Effector CD4-positive, alpha-beta T cell (primary cell): ENCODE results near the gene SPDYE2B.
A peak's percentile ranks its signal among the peaks of the same experiment; 100 is the strongest.
"Not testable (repeated sequence)": the region's sequence is repeated elsewhere in the genome, so short reads cannot be mapped to it uniquely, and the experiment has no call there.

ENCODE experiments used
- DNase-seq: peaks from one replicate; pipeline ENCODE4 v3.0.0-alpha.2; 2020

The SPDYE2B gene

DNA sequence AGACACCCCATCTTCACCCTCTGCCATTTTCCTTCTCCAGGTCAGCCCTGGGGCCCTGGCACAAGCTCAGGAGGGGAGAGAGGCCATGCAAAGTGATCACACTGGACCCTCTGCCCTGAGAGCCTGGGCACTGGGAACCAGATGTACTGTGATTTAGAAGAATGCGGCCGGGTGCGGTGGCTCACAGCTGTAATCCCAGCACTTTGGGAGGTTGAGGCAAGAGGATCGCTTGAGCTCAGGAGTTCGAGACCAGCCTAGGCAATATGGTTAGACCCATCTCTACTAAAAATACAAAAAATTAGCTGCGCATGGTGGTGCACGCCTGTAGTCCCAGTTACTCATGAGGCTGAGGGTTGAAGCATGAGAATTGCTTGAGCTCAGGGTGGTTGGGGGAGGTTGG, 2.3 kb upstream of the SPDYE2B start:
- DNase-seq: not testable (repeated sequence)

- DNase-seq: not testable (repeated sequence)
These were observed 14.6 kb downstream of the SPDYE2B start for GRCh38 chr7:102664765-102665164.

DNA sequence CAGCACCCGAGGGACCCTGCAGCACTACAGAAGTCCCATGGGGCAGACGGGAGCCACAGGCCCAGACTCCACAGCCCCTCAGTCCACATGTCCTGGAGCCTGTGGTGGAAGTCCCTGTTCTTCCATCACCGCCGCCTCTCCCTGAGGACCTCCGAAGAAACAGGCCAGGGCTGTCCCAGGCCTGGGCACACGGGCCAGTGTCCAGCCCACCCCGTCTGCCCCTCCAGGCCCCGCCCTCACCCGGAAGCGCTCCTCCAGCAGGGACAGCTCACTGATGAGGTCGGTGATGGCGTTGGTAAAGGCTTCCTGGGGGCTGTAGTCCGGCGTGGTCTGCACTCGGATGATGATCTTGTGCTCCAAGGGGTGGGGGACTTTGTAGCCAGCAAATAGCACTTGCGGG, 16.7 kb downstream of the SPDYE2B start:
- not testable (repeated sequence) for DNase-seq

DNA sequence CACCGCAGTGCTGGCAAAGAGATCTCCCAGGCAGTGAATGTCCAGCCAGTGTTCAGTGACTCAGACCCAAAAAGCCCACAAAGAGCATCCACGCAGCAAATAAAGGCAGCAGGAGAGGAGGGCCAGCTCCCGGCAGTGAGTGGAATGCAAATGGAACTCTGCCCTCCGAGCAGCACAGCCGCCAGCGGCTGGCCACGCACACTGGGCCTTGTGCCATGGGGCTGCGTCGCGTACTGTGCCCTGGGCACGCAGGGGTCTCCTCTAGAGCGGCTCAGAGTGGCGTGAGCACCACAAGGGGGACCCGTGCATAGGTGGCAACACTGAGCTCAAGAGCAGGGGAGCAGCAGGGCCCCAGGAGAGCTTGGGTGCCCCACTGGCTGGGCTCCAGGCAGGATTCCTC, 17.4 kb downstream of the SPDYE2B start:
- not testable (repeated sequence) for DNase-seq

DNA sequence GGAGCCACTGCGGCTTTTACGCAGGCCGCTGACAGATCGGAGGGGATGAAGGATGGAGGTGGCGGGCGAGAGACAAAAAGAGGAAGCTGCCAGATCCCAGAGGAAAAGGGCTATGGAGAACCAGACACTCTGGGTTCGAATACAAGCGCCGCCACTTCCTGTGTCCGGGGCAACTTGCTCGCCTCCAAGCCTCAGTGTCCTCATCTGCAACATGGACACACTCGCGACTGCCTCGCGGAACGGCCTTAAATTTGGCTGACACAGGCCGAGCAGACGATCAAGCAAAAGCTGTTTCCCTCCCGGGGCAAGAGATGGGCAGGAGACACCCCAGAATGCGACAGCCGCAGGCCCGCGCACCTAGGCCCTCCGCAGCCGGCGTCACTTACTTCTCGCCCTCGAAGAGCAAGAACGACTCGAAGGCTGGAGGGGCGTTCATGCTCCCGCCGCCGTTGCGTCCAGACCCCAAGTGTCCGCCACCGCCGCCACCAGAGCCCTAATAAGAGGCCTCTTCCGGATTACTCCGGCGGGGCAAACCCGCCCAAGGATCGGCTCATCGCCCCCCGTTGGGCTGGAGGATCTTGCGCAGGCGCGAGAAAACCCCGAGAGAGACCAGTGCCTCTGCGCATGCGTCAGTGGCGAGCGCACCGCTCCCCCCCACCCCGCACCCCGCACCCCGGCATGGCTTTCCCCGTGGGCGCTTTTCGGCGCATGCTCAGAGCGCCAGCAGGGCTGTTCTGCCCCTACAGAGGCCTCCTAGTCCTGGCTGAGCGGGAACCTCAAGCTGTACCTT, 21.2 kb downstream of the SPDYE2B start, which contains the start of gene POLR2J2:
POLR2J2 (minus strand) TSS at position 498 of the 790 bp plus-strand sequence; CDS start at position 436, 62 bp downstream.
- DNase-seq: peak; percentile 71

GRCh38 chr7:102671956-102672307, 21.8 kb downstream of the SPDYE2B start:
- DNase-seq: not testable (repeated sequence)

- not testable (repeated sequence) for DNase-seq
These were observed 23.4 kb downstream of the SPDYE2B start for GRCh38 chr7:102673447-102674067.

- not testable (repeated sequence) for DNase-seq
These were observed 25.4 kb downstream of the SPDYE2B start for GRCh38 chr7:102675545-102675944.

GRCh38 chr7:102680780-102681179, 30.7 kb downstream of the SPDYE2B start:
- not testable (repeated sequence) for DNase-seq

DNA sequence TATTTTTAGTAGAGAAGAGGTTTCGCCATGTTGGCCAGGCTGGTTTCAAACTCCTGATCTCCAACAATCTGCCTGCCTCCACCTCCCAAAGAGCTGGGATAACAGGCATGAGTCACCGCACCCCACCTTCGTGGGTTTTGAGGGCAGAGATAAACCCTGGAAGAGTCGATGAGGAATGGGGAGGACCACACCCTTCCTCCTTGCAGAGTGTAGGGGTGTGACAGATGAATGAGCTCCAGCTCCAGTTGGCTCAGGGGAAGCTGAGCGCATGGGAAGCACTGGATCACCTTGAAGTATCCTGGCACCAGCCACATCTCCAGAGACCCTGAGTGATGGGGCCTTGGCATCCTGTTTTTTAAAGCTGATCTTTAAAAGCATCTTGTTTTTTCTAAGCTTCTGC, 32.4 kb downstream of the SPDYE2B start:
- not testable (repeated sequence) for DNase-seq

DNA sequence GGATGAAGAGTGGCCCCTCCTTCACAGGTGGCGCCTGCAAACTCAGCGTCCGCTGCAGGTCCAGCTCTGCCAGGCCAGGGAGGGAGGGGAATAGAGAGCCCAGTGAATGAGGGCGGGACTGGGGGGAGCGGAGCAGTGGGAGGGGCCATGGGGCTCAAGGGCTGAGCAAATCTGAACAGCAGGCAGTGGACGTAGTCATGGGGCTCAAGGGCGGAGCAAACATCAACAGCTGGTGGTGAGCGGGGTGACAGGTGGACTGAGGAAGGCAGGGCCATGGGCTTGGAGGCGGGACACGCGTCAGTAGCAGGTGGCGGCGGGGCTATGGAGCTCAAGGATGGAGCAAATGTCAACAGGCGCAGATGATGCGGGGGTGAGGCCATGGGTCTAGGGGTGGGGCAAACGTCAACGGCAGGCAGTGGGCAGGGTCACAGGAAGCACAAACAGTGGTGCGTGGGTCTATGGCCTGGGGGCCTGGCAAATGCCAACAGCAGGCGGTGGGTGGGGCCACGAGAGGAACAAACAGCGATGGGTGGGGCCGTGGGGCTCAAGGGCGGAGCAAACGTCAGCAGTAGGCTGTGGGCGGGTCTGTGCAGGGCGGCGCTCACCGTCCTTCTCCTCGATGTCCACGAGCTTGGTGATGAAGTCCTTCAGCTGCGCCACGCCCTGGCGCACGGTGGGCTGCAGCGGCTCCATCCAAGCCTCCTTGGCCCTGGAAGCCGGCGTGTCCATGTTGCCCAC, 38.3 kb downstream of the SPDYE2B start:
- not testable (repeated sequence) for DNase-seq

- DNase-seq: not testable (repeated sequence)
These were observed 39.5 kb downstream of the SPDYE2B start for GRCh38 chr7:102689436-102690282.

- DNase-seq: not testable (repeated sequence)
These were observed 40.5 kb downstream of the SPDYE2B start for GRCh38 chr7:102690602-102691001.

DNA sequence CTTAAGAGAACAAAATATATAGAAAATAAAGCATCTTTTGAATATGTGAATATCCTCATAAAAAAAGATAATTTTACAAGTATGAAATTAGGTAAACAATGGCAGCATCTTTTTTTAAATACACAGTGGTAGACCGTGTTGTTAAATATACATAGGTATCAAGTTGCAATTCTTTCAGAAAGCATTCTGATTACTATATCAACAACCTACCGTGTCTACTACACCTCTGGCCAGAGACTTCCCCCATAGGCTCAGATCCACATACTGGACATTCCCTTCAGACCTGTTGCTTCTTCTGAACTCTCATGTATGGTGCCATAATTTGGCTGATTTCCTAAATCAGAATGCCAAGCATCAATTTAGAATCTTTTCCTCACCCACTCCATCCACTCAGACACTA, 43.9 kb downstream of the SPDYE2B start:
- not testable (repeated sequence) for DNase-seq

- not testable (repeated sequence) for DNase-seq
These were observed 45.0 kb downstream of the SPDYE2B start for GRCh38 chr7:102695033-102695552.

- DNase-seq: not testable (repeated sequence)
These were observed 45.9 kb downstream of the SPDYE2B start for GRCh38 chr7:102696009-102696408.

- DNase-seq: not testable (repeated sequence)
These were observed 47.8 kb downstream of the SPDYE2B start for GRCh38 chr7:102697642-102698512.

DNA sequence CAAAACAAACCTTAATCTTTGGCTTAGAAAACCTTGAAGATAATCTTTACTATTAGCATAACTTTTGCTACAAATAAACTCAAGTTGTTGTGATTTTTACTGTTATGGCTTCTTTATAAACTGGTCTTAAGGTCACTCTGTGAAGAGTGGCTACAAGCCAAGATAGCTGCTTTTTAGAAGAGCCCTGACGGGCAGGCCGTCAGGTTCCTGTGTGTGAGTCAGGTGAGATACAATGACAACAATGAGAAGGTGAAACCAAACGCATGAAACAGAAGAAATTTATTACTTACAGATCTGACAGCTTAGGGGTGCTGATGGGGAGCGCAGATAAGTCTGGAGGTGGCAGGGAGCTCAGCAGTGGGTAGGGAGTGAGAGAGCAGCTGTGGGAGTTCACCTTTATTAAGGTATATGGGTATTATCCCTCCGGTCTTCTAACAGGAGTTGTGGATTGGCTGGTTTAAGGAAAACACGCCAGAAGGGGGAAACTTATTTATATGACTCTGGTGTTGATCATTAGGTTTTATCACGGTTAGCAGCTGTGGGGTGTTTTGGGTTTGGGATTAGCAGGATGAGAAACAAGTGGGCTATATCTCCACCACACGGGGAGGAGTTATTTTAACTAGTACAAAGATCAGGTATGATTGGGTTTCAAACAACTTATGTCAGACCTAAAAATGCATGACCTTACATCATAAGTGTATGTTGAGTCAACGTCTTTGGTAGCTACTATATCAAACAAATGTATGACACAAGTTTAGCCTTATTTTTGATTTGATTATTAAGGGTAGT, 49.0 kb downstream of the SPDYE2B start:
- not testable (repeated sequence) for DNase-seq
